IPS DF 19.7 (cell line): ENCODE data around the gene RPS28.
"Not testable (repeated sequence)": the region's sequence is repeated elsewhere in the genome, so short reads cannot be mapped to it uniquely, and the experiment has no call there.

Source experiments
- DNase-seq: peaks from one replicate; pipeline ENCODE4 v3.0.0-alpha.2; 2013; ENCODE audit warnings: low read depth, low spot score

Gene RPS28

GRCh38 chr19:8342684-8343482, 21.6 kb downstream of the RPS28 start, which contains the start of gene KANK3:
KANK3 (minus strand) TSS chr19:8343262; CDS start chr19:8337828, 5,434 bp downstream.
- peak; percentile 95 for DNase-seq

GRCh38 chr19:8343483-8343844, 22.2 kb downstream of the RPS28 start:
- DNase-seq: no peak

- not testable (repeated sequence) for DNase-seq
Measured at GRCh38 chr19:8349629-8350372, 28.5 kb downstream of the RPS28 start.

- DNase-seq: no peak
Measured at GRCh38 chr19:8352134-8352827, 31.0 kb downstream of the RPS28 start.

- DNase-seq: not testable (repeated sequence)
Measured at GRCh38 chr19:8352845-8353244, 31.5 kb downstream of the RPS28 start.

GRCh38 chr19:8355631-8356402, 34.5 kb downstream of the RPS28 start:
- no peak for DNase-seq

- DNase-seq: no peak
Measured at GRCh38 chr19:8357007-8357521, 35.8 kb downstream of the RPS28 start.

- no peak for DNase-seq
Measured at GRCh38 chr19:8358948-8359347, 37.7 kb downstream of the RPS28 start.

- no peak for DNase-seq
Measured at GRCh38 chr19:8360196-8360595, 38.9 kb downstream of the RPS28 start.

- DNase-seq: no peak
Measured at GRCh38 chr19:8361921-8362793, 40.9 kb downstream of the RPS28 start.

GRCh38 chr19:8363803-8364771, 42.8 kb downstream of the RPS28 start, which contains the start of gene ANGPTL4:
ANGPTL4 (plus strand) TSS chr19:8364155; CDS start chr19:8364322, 167 bp downstream.
- DNase-seq: no peak

- DNase-seq: no peak
Measured at GRCh38 chr19:8366121-8366581, 44.9 kb downstream of the RPS28 start.

- no peak for DNase-seq
Measured at GRCh38 chr19:8366961-8367326, 45.6 kb downstream of the RPS28 start.

GRCh38 chr19:8367327-8368001, 46.2 kb downstream of the RPS28 start:
- DNase-seq: no peak

GRCh38 chr19:8370176-8371010, 49.1 kb downstream of the RPS28 start:
- no peak for DNase-seq

- DNase-seq: no peak
Measured at GRCh38 chr19:8371011-8371804, 49.9 kb downstream of the RPS28 start.
